Neural cell (in vitro differentiated cells): ENCODE results near the gene TLNRD1.

ENCODE experiments used
- EP300 ChIP-seq: fragments of 450-650 bp; conservative IDR thresholded peaks from 2 replicates; pipeline ENCODE4 v1.6.1; 2014; ENCODE audit warnings: antibody characterized with exemption, mild to moderate bottlenecking, moderate library complexity; ENCODE audit not compliant: poor library complexity, severe bottlenecking
- EZH2 ChIP-seq: fragments of 200-600, 300-800 bp; shearing (Covaris generic), sonication (generic); IDR thresholded peaks from 2 replicates; pipeline ENCODE4 v1.6.1; 2014; ENCODE audit warnings: antibody characterized with exemption, low read length, borderline replicate concordance, mild to moderate bottlenecking; ENCODE audit not compliant: insufficient read depth, poor library complexity, severe bottlenecking
- MXI1 ChIP-seq: fragments of 450-650 bp; conservative IDR thresholded peaks from 2 replicates; pipeline ENCODE4 v1.6.1; 2014; ENCODE audit warnings: antibody characterized with exemption, mild to moderate bottlenecking; ENCODE audit not compliant: poor library complexity, severe bottlenecking
- POLR2AphosphoS5 ChIP-seq: IDR thresholded peaks from 2 replicates; pipeline ENCODE4 v1.6.1; 2012
- RAD21 ChIP-seq: fragments of 450-650 bp; conservative IDR thresholded peaks from 2 replicates; pipeline ENCODE4 v1.6.1; 2014; ENCODE audit warnings: antibody characterized with exemption, mild to moderate bottlenecking, moderate library complexity
- SMC3 ChIP-seq: fragments of 450-650 bp; conservative IDR thresholded peaks from 2 replicates; pipeline ENCODE4 v1.6.1; 2014; ENCODE audit warnings: antibody characterized with exemption, mild to moderate bottlenecking, moderate library complexity; ENCODE audit not compliant: poor library complexity
- TAF1 ChIP-seq: IDR thresholded peaks from 2 replicates; pipeline ENCODE4 v1.6.1; 2012; ENCODE audit warnings: low read depth
- TF ChIP-seq, protein P1 (sequence below): fragments of 450-650 bp; IDR thresholded peaks from 2 replicates; pipeline ENCODE4 v1.5.1; 2014; ENCODE audit warnings: antibody characterized with exemption, mild to moderate bottlenecking, moderate library complexity; ENCODE audit not compliant: poor library complexity, severe bottlenecking
- TF ChIP-seq, protein P2 (sequence below): IDR thresholded peaks from 2 replicates; pipeline ENCODE4 v1.6.1; 2012; ENCODE audit warnings: borderline replicate concordance

DNA sequence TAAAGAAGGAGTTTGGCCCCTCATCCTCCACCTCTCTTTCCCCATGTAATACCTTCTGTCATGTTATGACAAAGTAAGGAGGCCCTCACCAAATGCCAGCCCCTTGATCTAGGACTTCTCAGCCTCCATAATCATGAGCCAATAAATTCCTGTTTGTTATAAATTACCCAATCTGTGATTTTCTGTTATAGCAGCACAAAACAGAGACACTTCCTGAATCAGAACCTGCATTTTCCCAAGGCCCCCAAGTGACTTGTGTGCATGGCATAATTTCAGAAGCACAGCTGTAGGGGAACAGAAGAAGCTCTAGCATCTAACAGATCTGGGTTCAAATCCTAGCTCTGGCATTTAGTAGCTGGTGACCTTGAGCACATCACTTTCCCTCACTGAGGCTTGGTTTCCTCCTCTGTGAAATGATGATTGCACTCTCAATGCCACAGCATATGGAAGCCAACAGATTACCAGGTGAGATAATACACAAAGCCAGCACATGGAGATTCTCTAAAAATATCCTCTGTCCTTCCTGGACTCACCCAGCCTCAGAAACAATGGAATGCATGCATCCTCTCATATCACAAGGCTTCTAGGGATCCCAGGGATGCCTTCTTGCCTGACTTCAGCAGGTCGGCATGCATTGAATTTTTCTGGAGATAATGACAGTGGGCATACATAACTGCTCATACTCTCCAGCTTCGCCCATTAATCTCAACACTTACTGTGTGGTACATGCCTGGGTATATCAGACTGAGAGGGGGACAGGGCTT lies 26.3 kb downstream of the TLNRD1 start:
- TF ChIP-seq RAD21 (no peak), EP300 (no peak), SMC3 (no peak), EZH2 (no peak), POLR2AphosphoS5 (no peak), MXI1 (no peak), TAF1 (no peak)
- TF ChIP-seq, protein P1, sequence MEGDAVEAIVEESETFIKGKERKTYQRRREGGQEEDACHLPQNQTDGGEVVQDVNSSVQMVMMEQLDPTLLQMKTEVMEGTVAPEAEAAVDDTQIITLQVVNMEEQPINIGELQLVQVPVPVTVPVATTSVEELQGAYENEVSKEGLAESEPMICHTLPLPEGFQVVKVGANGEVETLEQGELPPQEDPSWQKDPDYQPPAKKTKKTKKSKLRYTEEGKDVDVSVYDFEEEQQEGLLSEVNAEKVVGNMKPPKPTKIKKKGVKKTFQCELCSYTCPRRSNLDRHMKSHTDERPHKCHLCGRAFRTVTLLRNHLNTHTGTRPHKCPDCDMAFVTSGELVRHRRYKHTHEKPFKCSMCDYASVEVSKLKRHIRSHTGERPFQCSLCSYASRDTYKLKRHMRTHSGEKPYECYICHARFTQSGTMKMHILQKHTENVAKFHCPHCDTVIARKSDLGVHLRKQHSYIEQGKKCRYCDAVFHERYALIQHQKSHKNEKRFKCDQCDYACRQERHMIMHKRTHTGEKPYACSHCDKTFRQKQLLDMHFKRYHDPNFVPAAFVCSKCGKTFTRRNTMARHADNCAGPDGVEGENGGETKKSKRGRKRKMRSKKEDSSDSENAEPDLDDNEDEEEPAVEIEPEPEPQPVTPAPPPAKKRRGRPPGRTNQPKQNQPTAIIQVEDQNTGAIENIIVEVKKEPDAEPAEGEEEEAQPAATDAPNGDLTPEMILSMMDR, result no peak
- TF ChIP-seq, protein P2, sequence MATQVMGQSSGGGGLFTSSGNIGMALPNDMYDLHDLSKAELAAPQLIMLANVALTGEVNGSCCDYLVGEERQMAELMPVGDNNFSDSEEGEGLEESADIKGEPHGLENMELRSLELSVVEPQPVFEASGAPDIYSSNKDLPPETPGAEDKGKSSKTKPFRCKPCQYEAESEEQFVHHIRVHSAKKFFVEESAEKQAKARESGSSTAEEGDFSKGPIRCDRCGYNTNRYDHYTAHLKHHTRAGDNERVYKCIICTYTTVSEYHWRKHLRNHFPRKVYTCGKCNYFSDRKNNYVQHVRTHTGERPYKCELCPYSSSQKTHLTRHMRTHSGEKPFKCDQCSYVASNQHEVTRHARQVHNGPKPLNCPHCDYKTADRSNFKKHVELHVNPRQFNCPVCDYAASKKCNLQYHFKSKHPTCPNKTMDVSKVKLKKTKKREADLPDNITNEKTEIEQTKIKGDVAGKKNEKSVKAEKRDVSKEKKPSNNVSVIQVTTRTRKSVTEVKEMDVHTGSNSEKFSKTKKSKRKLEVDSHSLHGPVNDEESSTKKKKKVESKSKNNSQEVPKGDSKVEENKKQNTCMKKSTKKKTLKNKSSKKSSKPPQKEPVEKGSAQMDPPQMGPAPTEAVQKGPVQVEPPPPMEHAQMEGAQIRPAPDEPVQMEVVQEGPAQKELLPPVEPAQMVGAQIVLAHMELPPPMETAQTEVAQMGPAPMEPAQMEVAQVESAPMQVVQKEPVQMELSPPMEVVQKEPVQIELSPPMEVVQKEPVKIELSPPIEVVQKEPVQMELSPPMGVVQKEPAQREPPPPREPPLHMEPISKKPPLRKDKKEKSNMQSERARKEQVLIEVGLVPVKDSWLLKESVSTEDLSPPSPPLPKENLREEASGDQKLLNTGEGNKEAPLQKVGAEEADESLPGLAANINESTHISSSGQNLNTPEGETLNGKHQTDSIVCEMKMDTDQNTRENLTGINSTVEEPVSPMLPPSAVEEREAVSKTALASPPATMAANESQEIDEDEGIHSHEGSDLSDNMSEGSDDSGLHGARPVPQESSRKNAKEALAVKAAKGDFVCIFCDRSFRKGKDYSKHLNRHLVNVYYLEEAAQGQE, result no peak
